HAP-1 (cell line): Measurements from ENCODE around the gene BCAM.
A peak's percentile ranks its signal among the peaks of the same experiment; 100 is the strongest.
"Not testable (repeated sequence)": the region's sequence is repeated elsewhere in the genome, so short reads cannot be mapped to it uniquely, and the experiment has no call there.

Experiments used
- DNase-seq, 2 experiments: peaks; one replicate each; pipeline ENCODE4 v3.0.0-alpha.2; 2016 to 2020; ENCODE audit warnings: low spot score in 2 of 2
- H3K27me3 ChIP-seq: fragments of 250-450 bp; sonication (Bioruptor Pico); 2 replicates; pipeline ENCODE4 v1.5.1; 2020; ENCODE audit warnings: low read depth, mild to moderate bottlenecking, moderate library complexity
- H3K36me3 ChIP-seq: fragments of 250-450 bp; sonication (Bioruptor Pico); replicated peaks from 2 replicates; pipeline ENCODE4 v1.5.1; 2020; ENCODE audit warnings: mild to moderate bottlenecking
- H3K4me1 ChIP-seq: fragments of 250-450 bp; sonication (Bioruptor Pico); 2 replicates; pipeline ENCODE4 v1.5.1; 2020; ENCODE audit warnings: mild to moderate bottlenecking
- H3K4me3 ChIP-seq: fragments of 250-450 bp; sonication (Bioruptor Pico); 2 replicates; pipeline ENCODE4 v1.5.1; 2020; ENCODE audit warnings: mild to moderate bottlenecking, moderate library complexity
- H3K9me3 ChIP-seq: fragments of 250-450 bp; sonication (Bioruptor Pico); 2 replicates; pipeline ENCODE4 v1.5.1; 2020; ENCODE audit warnings: mild to moderate bottlenecking, moderate library complexity
- in situ Hi-C: fragments of 300-500 bp; cut with MboI; formaldehyde crosslinking; loops from 3 replicates; pipeline ENCODE4 v1.14.3; 2020; ENCODE audit warnings: low sequenced_read_pairs, inconsistent platforms, mixed read lengths

BCAM gene

DNA sequence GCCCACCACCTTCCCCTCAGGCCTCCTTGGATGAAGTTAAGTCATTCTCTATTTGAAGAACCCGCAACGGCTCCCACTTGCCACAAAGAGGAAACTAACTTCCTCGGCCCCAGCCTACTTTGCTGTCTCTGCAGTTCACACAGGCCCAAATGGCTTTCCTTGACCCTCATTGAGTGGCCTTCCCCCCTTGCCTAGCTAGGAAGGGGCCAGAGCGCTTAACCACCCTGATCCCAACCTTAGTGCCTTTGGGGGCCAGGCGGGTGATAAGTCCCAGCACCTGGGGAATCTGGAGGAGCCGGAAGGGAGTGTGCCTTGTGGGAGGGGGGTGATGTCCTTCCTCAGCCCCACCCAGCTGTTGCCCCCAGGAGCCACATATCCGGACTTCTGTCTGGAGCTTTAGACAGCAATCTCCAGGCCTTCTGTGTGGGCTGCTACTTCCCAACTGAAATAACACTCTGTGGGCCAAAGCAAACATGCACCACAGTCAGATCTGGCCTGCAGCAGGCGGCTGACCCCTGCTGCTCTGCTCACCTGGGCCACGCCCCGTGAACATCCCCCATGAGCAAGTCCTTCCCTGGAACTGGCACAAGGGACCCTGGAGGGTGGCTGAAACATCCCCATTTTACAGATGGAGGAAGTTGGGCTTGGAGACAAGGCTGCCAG lies 47.6 kb downstream of the BCAM start:
- Histone ChIP-seq H3K9me3 (no peaks in the 10 kb centered on the region), H3K4me1 (peaks cover 2% of the 10 kb centered on the region; the same call in 1 of the 2 replicates), H3K27me3 (no peaks in the 10 kb centered on the region), H3K4me3 (no peak overlapping the region), H3K36me3 (peaks cover 35% of the 10 kb centered on the region)
- in situ Hi-C loops, result no loop called here
- no peak for DNase-seq

DNA sequence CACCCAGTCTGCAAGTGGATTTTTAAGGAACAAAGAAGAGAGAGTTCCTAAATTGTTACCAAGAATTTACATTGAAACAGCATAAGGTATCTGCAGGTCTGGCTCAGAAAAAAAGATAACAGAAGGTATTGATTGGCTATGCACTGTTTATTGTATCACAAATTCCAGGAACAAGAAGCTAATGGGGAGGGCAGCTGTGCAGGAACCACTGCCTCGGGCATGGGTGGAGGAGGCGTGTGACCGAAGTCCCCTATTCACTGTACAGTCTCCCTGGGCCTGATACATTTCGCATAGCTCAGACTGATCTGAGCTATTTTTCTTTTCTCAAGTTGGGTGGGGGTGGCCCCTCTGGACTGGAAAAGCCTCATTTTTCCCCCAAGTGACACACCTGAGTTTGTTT lies 48.9 kb downstream of the BCAM start:
- no peaks in the 10 kb centered on the region for H3K27me3 ChIP-seq
- peaks cover 2% of the 10 kb centered on the region; the same call in 1 of the 2 replicates for H3K4me1 ChIP-seq
- H3K4me3 ChIP-seq, result no peak overlapping the region
- no peaks in the 10 kb centered on the region for H3K9me3 ChIP-seq
- H3K36me3 ChIP-seq, result peaks cover 35% of the 10 kb centered on the region
- in situ Hi-C loops, result no loop called here
- peak; percentile 59 to 68 for DNase-seq

DNA sequence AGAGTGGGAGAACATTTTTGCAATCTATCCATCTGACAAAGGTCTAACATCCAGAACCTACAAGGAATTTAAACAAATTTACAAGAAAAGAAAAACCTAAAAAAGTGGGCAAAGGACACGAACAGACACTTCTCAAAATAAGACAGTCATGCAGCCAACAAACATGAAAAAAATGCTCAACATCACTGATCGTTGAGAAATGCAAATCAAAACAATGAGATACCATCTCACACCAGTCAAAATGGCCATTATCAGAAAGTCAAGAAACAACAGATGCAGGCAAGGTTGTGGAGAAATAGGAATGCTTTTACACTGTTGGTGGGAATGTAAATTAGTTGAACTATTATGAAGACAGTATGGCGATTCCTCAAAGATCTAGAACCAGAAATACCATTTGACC lies 52.7 kb downstream of the BCAM start:
- H3K4me1 ChIP-seq, H3K4me3 ChIP-seq, in situ Hi-C loops, H3K9me3 ChIP-seq, DNase-seq, H3K27me3 ChIP-seq: not testable (repeated sequence)
- H3K36me3 ChIP-seq, result peaks cover 37% of the 10 kb centered on the region

DNA sequence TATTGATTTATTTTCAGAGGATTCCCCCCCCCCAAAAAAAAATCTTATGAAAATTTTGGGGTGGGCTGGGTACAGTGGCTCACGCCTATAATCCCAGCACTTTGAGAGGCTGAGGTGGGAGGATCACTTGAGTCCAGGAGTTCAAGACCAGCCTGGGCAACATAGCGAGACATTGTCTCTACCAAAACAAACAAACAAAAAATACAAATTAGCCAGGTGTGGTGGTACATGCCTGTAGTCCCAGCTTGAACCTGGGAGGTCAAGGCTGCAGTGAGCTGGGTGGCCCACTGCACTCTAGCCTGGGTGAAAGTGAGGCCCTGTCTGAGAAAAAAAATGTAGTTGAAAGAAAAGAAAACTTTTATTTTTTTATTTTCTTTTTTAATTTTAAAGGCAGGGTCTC lies 55.1 kb downstream of the BCAM start:
- Histone ChIP-seq H3K4me1 (no peaks in the 10 kb centered on the region), H3K36me3 (peaks cover 49% of the 10 kb centered on the region), H3K4me3 (no peak overlapping the region), H3K9me3 (no peaks in the 10 kb centered on the region), H3K27me3 (no peaks in the 10 kb centered on the region)
- no peak for DNase-seq
- in situ Hi-C loops, result no loop called here

DNA sequence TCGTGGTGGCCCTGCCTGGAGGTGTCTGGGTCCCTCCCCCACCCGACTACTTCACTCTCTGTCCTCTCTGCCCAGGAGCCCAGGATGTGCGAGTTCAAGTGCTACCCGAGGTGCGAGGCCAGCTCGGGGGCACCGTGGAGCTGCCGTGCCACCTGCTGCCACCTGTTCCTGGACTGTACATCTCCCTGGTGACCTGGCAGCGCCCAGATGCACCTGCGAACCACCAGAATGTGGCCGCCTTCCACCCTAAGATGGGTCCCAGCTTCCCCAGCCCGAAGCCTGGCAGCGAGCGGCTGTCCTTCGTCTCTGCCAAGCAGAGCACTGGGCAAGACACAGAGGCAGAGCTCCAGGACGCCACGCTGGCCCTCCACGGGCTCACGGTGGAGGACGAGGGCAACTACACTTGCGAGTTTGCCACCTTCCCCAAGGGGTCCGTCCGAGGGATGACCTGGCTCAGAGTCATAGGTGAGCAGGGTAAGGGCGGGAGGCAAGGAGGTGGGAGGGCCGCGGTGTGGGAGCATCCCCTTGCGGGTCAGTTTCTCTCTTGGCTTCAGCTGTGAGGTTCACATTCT lies 56.4 kb downstream of the BCAM start:
- Histone ChIP-seq H3K4me3 (no peak overlapping the region), H3K27me3 (no peaks in the 10 kb centered on the region), H3K4me1 (no peaks in the 10 kb centered on the region), H3K9me3 (no peaks in the 10 kb centered on the region), H3K36me3 (peaks cover 39% of the 10 kb centered on the region)
- DNase-seq, result no peak
- in situ Hi-C loops, result no loop called here

DNA sequence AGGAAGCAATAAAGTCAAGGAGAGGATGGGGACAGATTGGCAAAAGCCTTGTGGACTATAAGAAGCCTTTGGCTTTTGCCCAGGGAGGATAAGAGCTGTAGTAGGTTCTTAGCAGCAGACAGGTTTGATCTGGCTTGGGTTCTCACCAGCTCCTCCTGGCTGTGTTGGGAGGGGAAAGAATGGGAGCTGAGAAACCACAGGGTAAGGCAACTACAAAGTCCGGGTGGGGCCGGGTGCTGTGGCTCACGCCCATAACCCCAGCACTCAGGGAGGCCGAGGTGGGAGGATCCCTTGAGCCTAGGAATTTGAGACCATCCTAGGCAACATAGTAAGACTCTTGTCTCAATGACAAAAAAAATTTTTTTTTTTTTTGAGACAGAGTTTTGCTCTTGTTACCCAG lies 57.8 kb downstream of the BCAM start:
- H3K4me1 ChIP-seq, result no peaks in the 10 kb centered on the region
- peaks cover 40% of the 10 kb centered on the region for H3K36me3 ChIP-seq
- DNase-seq, result no peak
- no peaks in the 10 kb centered on the region for H3K9me3 ChIP-seq
- H3K4me3 ChIP-seq, result no peak overlapping the region
- in situ Hi-C loops, result no loop called here
- H3K27me3 ChIP-seq, result no peaks in the 10 kb centered on the region

DNA sequence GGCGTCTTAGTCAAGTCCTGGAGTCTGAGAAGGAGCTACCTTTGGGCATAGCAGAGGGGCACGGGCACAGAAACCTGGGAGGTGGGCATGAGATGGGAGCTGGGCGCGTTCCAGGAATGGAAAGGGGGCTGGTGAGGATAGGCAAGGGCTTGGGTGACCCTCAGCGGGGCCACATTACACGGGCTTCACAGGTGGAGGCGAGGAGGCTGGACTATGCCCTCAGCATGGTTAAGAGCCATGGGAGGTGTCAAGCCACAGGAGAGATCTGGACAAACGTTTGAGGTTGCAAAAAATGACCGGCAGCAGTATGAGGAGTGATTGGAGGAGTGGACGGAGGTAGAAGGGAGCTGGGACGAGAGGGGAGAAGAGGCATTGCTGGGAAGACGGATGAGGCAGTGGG lies 58.7 kb downstream of the BCAM start:
- Histone ChIP-seq H3K36me3 (peaks cover 47% of the 10 kb centered on the region), H3K27me3 (no peaks in the 10 kb centered on the region), H3K4me3 (no peak overlapping the region), H3K4me1 (no peaks in the 10 kb centered on the region), H3K9me3 (no peaks in the 10 kb centered on the region)
- in situ Hi-C loops, result no loop called here
- DNase-seq, result no peak

DNA sequence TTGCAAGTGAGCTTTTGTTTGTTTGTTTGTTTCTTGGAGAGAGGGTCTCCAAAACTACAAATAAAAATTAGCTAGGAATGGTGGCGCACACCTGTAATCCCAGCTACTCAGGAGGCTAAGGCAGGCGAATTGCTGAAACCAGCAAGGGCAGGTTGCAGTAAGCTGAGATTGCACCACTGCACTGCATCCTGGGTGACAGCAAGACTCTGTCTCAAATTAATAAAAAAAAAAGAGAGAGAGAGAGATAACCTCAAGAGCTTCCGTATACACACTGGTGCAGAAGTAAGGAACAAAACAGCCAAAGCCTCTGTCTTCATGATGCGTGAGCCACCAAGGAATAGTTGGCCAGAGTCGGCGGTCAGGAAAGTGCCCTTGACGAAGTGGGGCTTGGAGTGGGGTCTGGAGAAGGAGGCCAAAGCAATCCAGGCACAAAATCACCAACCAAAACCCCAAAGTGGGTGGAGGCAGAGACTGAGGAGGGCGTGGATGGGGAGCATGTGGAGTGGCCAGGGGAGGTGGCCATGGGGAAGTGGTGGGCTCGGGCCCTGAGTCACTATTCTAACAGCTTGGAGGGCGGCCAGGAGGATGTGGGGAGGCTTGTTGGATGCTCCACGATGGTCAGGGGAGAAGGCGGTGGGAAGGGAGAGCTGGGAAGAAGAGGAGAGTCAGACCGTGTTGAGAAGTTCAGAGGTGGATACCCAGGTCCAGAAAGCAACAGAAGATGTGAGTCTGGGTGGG lies 61.0 kb downstream of the BCAM start:
- H3K4me1 ChIP-seq, result no peaks in the 10 kb centered on the region
- in situ Hi-C loops, result no loop called here
- no peak overlapping the region for H3K4me3 ChIP-seq
- no peak for DNase-seq
- H3K36me3 ChIP-seq, result peaks cover 64% of the 10 kb centered on the region
- no peaks in the 10 kb centered on the region for H3K27me3 ChIP-seq
- no peaks in the 10 kb centered on the region for H3K9me3 ChIP-seq
